Measurements from ENCODE around the gene NCKIPSD.

The NCKIPSD gene

GRCh38 chr3:48678056-48678455, 7.7 kb downstream of the NCKIPSD start:
- no peak for DNase-seq (ENCODE audit: low read depth)
- H3K4me3 ChIP-seq (ENCODE audit: low read length) = no peak overlapping the region
- TF ChIP-seq CTCF (IDR thresholded peaks at IDR 0.05; ENCODE audit: insufficient read depth, low read depth, low read length, missing control alignments) = no peak

- DNase-seq (ENCODE audit: low read depth) = no peak
- no peak overlapping the region for H3K4me3 ChIP-seq (ENCODE audit: low read length)
- TF ChIP-seq CTCF (IDR thresholded peaks at IDR 0.05; ENCODE audit: insufficient read depth, low read depth, low read length, missing control alignments) = no peak
These were observed 11.2 kb downstream of the NCKIPSD start for GRCh38 chr3:48674505-48674904.

GRCh38 chr3:48672522-48672921, 13.2 kb downstream of the NCKIPSD start:
- no peak for DNase-seq (ENCODE audit: low read depth)
- TF ChIP-seq CTCF (IDR thresholded peaks at IDR 0.05; ENCODE audit: insufficient read depth, low read depth, low read length, missing control alignments) = no peak
- no peak overlapping the region for H3K4me3 ChIP-seq (ENCODE audit: low read length)

- DNase-seq (ENCODE audit: low read depth) = no peak
- TF ChIP-seq CTCF (IDR thresholded peaks at IDR 0.05; ENCODE audit: insufficient read depth, low read depth, low read length, missing control alignments) = no peak
- no peak overlapping the region for H3K4me3 ChIP-seq (ENCODE audit: low read length)
These were observed 20.8 kb downstream of the NCKIPSD start for GRCh38 chr3:48664929-48665328.

GRCh38 chr3:48664313-48664644, 21.4 kb downstream of the NCKIPSD start:
- DNase-seq (ENCODE audit: low read depth) = no peak
- H3K4me3 ChIP-seq (ENCODE audit: low read length) = peak overlapping the region; percentile 14
- TF ChIP-seq CTCF (IDR thresholded peaks at IDR 0.05; ENCODE audit: insufficient read depth, low read depth, low read length, missing control alignments) = no peak

GRCh38 chr3:48663489-48664312, 22.0 kb downstream of the NCKIPSD start:
- peak overlapping the region; percentile 72 for H3K4me3 ChIP-seq (ENCODE audit: low read length)
- peak; percentile 75 for TF ChIP-seq CTCF (IDR thresholded peaks at IDR 0.05; ENCODE audit: insufficient read depth, low read depth, low read length, missing control alignments)
- DNase-seq (ENCODE audit: low read depth) = peak; percentile 100
